Lower leg skin (tissue), 3 donors: Measurements from ENCODE around the gene DRC7.

Experiments
- CTCF ChIP-seq, 3 donors: fragments of 450-650 bp; IDR thresholded peaks; one replicate each; pipeline ENCODE4 v1.5.1; 2016; ENCODE audit warnings: antibody characterized with exemption in 3 of 3, mild to moderate bottlenecking in 3 of 3, moderate library complexity in 2 of 3
- POLR2A ChIP-seq, 2 donors: fragments of 450-650 bp; IDR thresholded peaks; one replicate each; pipeline ENCODE4 v1.6.1; 2016 to 2017; ENCODE audit warnings: antibody characterized with exemption in 2 of 2, mild to moderate bottlenecking in 1 of 2, moderate library complexity in 1 of 2

DNA sequence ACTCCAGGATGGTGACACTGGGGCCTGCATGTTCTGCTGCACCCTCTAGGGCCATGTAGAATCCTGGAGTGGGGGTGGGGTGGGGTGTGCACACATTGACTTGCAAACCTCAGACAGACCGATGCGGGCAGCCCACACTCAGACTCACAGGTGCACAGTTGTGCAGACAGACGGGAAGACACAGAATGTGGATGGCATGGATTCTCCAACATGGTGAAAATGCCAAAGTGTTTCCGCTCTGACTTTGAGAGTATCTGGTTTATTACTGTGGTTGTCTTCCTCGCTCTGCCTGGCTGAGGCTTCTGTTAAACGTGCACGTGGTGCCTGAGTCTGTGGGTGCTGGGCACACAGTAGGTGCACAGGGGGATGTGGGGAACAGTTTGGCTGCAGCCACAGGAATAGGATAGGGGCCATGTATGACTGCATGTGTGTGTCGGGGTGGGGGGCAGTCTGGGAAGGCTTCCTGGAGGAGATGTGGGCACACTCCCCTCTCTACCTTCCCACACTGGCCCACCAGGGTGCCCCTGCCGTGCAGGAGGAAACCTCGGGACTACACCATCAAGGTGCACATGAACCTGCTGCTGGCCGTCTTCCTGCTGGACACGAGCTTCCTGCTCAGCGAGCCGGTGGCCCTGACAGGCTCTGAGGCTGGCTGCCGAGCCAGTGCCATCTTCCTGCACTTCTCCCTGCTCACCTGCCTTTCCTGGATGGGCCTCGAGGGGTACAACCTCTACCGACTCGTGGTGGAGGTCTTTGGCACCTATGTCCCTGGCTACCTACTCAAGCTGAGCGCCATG, 35.5 kb upstream of the DRC7 start:
- TF ChIP-seq POLR2A (IDR thresholded peaks at IDR 0.05) (no peak), CTCF (IDR thresholded peaks at IDR 0.05) (no peak)
